Stimulated activated CD4-positive, alpha-beta T cell treated with anti-CD3 and anti-CD28 coated beads, Interleukin-15, amount 100 ng/mL, for 24 hours (primary cell): ENCODE results near the gene XPO6.

ENCODE experiments used
- DNase-seq: peaks from one replicate; pipeline ENCODE4 v3.0.0-alpha.2; 2020

The XPO6 gene

DNA sequence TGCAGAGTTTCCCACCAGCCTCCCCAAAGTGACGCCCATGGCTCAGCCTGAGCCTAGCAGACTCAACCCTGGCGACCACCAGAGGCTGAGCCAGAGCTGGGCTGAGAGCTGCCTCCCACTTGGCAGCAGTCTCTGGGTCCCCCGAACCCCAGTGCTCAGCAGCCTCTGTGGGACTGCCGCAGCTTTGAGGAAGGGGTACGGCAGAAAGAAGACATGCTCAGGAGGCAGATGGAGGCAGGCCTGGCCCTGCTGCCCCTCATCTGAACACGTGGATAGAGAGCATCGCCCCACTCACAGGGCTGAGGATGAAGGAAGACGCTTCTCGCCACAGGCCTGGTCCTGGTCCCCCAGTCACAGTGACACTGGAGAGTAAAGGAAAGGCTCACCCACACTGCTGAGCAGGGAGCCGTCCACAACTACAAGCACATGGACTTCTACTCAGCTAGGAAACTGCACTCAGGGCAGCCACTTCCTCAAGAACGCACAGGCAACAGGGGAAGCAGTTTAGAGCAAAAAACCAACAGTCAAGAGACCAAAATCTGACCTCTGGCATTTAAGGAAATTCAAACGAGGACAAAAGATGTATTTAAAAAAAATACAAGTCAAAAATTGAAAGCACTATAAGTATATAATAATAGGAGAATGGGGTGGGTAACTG is 103.0 kb downstream of the XPO6 start:
- no peak for DNase-seq

DNA sequence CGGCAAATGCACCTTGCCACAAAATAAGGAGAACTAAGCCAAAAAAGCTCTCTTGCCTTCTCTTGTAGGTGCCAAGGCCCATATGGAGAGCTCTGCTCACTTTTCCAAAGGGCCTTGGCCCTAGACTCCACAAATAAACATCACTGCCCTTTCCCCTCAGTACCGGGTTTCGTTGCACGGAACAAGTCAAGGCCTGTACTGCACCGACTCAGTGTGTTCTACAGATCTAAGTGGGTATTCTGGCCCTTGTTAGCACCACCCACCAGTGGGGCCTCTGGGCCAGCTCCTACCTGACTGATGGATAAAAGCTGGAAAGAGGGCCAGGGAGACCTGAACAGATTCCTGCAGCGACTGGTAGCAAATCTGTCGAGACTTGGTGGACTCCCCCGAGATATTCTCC is 104.5 kb downstream of the XPO6 start:
- DNase-seq, result no peak

DNA sequence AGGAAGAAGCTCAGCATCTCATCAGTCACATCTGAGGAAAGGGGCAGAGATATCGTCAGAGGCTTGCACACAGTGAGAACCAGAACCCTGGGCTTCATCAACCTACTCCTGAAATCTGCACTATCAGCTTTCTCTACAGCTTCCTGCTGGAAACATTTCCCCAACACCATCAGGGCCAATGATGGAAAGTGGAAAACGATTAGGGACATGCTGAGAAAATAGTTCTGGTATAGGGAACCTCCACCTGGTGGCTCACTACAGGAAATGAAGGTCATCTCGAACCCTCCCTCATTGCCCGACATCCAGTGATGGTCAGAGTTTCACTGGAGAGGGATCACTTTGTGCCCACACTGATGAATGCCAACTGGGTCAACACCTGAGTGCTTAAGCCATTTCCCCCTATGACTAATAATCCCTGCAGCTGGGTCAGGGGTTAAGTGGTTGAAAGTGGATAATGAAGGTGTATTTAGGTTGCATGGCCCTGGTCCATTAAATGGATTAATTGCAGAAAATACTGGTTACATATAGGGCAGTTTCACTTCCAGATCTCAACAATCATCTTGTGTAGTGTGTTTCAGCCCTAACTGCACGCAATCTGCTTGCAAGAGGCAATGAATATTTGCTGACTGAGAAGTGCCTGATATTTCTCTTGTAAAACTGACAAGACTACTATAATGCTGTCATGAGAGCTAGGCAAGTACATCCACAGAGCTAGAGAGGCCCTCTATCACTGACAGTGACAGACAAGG is 105.1 kb downstream of the XPO6 start:
- DNase-seq, result no peak

DNA sequence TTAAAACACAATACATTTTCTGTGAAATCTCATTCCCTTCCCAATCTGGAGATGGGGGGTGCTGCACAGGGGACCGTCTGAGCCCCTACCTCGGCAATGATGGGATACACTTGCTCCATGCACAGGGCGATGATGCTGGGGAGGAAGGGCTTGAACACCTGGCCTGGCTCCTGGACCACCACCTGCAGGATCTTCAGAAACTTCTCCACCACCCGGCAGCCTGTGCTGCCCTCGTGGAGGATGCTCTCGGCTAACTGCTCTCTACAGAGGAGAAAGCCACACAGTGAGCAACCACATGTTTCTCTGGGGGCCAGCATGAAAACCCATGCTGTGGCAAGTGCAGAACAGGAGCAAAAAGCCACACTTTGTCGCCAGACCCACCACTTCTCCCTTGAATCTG is 105.8 kb downstream of the XPO6 start:
- DNase-seq, result no peak

DNA sequence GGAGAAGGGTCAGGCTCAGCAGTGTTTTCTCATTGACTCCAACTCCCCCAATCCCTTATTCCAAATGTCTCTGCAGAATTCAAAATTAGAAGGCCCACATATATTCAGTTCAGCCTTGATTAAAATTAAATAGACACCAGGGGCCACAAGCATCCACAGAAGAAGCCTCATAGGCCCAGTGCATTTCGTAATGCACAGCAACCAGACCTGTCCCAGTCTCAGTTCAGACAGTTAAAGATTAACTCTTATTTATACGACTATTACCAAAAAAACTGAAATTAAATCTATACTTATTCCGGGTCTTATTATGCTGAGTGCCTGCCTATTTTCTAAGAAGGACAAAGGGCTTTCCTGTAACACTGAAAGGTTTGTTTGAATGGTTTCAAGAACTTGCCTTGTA is 106.5 kb downstream of the XPO6 start:
- DNase-seq, result no peak

DNA sequence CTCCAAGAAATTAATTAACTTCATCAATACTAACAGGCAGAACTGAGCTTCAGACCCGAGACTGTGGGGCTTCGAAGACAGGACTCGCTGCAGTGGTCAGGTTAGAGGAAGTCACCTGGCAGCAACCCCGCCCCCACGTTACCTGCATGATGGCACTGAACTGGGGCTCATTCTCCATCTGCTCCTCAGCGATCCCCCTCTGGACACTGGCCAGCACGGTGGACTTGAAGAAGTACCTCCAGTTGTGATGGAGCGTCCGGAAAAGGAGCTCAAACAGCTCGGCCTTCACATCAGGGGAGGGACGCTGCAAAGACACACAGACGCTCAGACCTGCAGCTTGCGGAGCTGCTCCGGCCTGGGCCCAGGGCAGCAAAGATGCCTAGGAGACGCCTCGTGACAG is 107.4 kb downstream of the XPO6 start:
- DNase-seq, result no peak

DNA sequence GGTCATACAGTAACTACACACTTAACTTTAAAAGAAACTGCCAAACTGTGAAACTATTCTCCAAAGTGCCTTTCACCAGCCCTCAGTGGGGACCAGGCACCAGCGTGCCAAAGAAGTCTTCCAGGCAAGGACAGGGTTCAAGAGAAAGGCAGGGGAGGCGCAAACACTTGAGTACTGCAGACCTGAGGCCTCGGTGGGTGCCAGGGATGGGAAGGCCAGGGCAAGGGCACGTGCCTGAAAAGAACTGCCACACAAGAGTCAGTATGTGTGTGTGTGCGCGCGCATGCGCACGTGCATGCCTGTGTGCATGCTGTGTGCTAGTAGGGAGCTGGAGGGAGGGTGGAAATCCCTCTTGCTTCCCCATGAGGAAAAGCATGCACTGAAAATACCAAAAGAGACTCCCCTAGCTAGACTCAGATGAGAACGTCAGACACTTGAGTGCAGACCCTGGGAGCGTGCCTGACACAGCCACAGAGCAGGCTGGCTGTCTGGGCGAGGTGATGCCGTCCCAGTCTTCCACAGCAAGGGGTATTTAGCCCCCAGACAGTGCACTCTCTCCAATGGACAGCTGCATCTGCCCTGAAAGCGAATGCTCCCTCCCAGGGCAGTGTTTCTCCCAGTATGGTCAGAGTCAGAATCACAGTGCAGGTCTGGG is 108.1 kb downstream of the XPO6 start:
- no peak for DNase-seq

DNA sequence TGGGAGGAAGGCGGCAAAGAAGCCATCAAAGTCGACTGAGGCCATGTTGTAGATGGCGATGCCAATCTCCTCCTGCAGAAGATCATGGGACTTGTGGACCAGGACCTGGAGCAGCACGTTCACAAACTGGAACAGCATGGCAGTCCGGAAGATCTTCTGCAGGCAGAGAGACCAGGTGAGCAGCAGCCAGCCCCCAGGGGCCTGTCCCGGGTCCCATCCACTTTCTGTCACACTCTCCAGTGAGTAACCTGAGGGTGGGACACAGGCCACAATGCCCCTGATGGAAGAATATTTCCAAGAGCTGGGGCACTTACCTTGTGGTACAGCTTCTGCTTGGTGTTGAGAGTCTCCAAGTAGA is 110.3 kb downstream of the XPO6 start:
- DNase-seq, result no peak

DNA sequence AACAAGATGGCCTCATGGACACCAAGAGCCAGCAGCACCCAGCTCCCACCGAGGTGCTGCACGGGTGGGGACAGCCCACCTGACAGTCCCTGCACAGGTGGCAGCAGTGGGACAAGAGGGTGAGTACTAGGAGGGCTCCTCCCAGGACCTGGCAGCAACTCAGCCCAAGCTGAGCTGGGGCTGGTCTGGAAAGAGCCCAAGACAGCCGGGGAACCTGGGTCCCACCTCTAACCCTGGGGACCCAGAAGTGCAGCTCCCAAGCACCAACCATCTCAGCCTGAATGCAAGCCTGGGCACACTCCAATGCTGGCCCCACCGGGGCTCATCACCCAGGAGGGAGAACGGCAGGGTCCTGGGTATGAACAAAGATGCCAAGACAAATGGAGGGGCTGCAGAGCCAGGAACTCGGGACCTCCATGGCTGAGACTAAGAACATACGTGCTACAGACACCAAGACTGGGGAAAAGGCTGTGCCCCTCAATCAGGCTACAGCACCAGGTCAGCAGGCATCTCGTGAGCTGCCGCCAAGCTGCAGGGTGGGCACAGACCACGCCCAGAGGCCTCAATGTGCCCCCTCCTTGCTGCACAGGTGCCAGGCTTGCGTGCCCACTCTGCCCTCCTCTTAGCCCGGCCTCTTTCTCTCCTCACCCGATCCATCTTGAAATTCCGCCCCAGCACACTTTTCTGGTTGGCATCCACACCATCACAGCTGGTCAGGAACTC is 110.8 kb downstream of the XPO6 start:
- DNase-seq, result no peak

DNA sequence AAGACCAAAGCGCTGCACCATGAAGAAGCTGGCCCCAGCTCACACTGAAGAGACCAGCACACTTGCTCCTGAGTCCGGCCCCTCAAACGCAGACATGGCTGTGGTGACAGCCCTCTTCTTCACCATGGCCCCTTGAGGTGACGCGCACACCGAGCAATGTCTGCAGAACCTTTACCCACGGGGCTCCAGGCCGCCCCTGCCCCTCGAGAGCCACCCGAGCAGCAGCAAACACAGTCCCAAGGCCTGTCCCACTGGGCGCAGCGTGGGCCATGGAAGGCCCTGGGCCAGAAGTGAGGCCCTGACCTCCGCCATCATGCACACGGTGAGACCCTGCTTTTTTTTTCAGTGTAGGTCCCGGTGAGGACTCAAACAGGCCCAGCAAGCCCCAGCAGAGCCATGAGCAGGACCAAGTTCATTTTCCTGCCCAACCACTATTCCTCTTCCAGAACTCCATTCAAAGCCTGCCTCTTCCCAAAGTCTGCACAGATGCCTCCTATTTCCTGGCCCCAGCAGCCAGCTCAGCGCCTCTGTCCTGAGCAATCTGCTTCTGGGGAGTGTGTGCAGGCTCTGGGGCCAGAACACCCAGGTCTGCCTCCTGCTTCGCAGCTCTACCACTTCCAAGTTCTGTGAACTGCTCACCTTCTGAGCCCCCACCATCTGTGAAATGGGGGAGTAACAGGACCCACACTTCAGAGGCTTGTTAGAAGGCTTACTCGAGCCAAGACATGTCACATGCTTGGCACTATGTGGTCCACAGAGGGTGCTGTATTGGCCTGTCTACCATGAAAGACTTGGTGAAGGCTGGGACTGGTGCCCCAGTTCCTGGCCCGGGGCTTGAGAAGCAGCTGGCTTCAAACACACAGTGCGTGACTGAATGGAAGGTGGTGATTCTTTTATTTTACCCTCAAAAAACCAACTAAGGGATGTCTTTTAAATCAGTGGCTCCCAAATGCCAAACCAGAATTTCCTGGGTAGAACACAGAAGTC is 112.5 kb downstream of the XPO6 start:
- no peak for DNase-seq

DNA sequence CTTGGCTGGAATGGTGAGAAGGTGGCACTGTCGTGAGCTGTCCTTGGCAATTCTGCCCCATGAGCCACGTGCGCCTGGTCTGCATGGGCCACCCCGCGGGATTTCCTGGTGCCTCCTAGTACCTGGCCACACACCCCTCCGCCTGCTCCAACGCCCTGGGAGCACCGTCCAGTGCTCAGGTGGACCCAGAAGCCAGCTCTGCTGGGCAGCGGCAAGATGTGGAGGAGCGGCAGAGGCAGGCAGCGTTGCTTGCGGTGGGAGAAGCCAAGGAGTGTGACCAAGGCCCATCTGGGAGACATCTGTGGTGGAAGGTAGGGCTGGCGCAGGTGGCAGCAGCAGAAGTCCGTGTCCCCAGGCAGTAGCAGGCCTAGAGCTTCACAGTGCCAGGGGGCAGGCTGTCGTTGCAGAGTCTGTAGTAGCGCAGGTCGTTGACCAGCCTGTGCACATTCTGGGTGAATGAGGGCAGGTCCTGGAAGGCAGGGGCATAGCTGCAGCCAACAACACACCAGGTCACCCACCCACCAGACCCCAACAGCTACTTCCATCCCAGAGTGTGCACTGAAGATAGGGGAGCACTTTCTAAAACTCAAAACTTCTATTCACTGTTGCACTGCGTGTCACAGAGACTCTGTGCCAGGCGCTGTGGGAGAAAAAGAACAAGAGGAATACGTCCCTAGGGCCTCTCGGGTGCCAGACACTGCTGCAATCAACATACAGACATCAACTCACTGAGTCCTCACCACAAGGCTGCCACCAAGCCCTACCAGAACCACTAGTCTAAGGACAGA is 113.4 kb downstream of the XPO6 start:
- no peak for DNase-seq

DNA sequence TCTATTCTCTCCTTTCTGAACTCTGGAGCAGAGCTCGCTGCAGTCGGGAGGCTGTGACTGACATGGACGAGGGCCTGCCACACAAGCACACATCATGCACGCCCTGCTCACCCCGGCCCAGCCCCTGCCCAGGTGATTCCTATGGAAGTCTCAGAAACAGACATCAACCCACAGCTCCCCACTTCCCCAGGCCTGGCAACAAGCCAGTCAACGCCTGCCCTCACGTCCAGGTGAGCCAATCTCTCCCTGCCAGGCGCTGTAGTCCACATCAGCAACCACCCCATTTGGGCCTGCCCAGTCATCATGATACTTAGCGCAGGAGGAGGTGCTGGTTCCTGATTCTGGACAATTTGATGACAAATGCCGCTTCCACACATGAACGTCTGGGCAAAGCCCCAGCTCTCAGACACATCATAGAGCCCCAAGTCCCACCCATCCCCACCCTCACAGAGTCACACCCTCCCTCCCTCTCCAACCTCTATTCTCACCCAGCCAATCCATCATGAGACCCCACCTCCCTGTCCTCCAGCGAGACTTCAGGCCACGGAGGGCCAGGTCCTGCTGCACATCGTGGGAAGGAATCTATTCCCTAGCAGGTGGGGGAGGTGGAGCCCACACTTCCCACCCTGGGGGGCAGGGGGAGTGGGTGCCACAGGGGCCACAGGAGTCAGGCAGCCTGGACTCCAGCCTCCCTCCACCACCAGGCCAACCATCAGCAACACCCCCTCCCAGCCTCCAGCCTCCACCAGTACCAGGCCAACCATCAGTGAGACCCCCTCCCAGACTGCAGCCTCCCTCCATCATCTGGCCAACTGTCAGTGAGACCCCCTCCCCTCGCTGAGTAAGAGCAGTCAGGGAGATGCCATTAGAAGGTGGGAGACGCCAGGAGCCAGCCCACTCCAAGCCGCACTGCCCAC is 114.5 kb downstream of the XPO6 start:
- no peak for DNase-seq

DNA sequence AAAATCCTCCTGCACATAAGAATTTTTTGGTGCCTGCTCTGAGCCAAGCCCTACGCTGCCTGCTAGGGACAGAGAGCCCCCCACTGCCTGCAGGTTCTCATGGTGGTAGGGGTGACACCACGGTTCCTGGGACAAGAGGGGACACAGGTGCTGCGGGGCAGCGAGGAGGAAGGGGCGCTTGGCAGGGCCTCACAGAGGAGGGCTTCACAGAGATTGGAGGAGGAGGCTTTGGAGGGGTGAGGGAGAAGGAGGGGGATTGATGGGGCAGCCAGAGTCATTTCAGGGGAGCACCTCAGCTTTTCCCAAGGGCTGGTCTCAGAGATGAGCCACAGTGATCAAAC is 118.4 kb downstream of the XPO6 start:
- DNase-seq, result no peak

DNA sequence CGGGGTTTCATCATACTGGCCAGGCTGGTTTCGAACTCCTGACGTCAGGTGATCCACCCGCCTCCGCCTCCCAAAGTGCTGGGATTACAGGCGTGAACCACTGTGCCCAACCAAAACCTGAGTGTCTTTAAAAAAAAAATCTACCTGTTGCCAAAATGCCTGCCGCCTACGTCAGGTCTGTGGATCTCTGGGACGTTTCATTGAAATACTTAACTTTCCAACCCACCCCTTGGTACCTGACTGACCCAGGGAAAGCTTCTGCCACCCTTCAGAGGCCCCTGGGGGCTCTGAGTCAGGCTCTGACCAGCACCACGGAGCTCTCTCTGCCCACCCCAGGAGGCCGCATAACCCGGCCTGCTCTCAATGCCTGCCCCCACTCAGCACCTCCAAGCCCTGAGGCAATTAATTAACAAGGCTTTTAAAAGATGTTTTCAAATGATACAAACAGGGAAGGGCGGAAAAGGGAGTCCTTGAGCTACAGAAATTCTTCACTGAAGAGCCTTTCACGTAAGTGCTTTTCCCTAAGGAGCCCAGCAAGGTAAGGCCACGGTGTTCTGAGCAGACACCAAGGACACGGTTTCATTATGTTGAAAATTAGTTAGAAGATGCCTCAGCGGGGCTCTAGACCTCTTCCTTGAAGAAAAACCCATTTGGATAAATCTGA is 118.9 kb downstream of the XPO6 start:
- no peak for DNase-seq

DNA sequence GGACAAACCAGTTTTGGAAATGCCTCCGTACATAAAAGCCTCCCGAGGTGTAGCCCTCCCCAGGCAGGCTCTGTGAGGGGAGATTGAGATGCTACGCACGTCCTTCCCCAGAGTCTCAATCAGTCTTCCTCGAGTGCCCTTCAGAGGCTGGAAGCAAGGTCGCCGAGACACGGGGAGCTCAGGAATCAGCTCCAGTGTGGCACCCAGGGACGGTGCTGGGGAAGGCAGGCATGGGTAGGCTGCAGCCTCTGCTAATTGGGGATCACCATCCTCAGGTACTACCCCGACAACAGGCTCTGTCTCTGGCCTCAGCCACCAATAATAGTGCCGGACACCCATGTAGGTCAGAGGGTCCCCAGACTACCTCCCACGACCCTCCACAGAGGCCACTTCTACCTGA is 120.1 kb downstream of the XPO6 start:
- DNase-seq, result no peak

DNA sequence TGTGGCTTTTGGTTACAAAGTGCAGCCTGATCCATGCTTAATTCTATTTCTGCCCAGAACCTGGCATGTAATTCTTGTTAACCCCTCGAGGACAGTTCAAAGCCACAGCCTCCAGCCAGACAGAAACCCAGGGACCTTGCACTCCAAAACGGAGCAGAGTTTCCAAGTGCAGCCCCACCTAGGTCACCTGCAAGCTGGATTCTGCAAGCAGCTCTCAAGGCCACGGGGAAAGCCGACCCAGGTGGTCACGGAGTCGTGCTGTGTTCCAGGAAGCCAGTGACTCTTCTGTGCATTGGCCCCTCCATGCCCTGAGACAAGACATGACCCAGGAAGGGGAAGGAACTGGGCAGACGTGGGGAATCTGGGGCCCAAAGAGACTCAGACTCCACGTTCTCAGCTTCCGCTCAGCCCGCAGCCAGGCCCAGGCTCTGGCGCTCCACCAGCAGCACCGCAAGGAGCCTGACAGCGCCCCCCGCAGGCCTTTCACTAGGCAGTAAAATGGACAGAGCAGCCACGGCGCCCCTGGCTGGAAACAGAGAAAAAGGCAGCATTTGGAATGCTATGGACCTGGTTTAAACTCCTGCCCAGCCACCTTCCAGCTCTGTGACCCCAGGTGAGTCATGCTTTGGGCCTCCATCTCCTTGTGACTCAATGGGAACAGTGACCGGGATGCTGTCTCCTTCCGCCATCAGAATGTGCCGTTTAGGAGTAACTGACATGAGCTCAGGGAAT is 121.0 kb downstream of the XPO6 start:
- DNase-seq, result no peak

DNA sequence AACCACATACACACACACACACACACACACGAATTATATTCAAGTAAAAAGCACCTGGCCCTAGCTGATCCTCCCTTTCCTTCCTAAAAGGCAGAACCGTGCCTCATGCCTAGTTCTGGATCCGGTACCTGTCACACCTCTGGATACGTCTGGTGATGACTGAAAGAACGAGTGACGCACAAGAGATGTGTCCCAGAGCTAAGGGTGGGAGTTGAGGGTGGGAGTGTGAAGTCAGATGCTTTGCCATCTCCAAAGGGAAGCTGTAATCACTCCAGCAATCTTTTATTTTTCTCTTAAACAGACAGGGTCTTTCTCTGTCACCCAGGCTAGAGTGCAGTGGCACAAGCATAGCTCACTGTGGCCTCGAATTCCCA is 121.8 kb downstream of the XPO6 start:
- no peak for DNase-seq

DNA sequence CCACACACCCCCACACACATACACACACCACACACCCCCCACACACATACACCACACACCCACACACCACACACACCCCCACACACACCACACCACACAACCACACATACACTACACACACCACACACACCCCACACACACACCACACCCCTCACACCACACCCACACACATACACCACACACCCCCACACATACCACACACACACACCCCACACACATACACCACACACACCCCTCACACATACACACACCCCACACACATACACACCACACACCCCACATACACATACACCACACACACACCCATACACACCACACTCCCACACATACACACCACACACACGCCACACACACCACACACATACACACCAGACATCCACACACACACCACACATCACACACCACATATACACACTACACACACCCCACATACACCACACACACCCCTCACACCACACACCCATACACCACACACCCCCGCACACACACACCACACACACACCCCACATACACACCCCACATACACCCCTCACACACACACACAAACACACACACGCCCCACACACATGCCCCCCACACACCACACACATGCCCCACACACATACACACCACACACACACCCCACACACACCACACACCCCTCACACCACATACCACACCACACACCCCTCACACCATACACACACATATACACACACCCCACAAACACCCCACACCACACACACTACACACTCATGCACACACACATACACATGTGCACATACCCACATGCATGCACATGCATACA is 122.4 kb downstream of the XPO6 start:
- DNase-seq, result no peak
